NOMO-1 treated with dmso at 0.1 percent for 144 hours (cell line): Measurements from ENCODE around the gene HELZ.

Experiments
- DNase-seq: peaks from one replicate; lab custom pipeline; 2025; ENCODE audit not compliant: unreplicated experiment; lab: John Stamatoyannopoulos, UW

The HELZ gene

DNA sequence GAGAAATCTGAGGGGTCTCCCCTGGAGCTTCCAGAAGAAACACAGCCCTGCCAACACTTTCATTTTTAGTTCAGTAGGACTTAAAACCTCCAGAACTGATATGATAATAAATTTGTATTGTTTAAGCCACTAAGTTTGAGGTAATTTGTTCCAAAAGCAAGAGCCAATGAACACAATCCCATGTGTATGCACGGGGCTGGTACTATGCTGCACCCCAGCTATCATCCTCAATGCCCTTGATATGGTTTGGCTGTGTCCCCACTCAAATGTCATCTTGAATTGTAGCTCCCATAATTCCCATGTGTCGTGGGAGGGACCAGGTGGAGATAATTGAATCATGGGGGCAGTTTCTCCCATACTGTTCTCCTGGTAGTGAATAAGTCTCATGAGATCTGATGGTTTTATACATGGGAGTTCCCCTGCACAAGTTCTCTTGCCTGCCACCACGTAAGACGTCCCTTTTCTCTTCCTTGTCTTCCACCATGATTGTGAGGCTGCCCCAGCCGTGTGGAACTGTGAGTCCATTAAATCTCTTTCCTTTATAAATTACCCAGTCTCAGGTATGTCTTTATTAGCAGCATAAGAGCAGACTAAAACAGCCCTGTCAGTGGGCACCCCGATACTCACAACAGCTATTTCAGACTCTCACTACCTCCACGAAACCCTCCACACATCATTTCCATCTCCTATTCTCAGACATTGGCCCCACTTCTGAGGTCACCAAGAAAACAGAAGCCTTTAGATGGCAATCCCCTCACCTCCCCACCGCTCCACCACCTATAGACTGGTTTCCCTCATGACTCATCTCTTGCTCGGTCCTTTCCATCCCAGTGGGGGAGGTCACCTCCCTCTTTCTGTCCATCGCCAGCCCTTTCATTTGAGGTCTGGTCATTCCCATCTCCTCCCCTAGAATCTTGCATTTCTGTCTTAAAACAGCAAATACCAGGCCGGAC is 209.6 kb downstream of the HELZ start:
- DNase-seq: no peak

DNA sequence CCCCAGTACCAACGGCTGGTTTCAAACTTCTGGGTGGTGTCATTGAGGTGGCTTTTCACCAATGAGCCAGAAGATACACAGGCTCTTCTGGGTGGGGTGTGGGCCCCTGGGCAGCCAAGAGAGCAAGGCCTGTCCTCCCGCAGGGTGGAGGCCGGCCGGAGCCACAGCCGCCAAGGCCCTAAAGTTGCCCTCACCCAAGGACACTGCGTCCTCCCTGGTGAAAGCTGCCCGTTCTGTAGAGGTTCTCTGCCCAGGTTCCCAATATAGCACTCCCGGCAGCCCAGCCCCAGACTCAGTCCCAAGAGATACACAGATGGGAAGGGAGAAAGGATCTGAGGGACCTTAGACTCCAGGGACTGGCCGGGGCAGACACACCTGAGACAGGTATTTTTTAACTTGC is 211.4 kb downstream of the HELZ start:
- DNase-seq: no peak

GRCh38 chr17:67032985-67033384 is 212.0 kb downstream of the HELZ start:
- no peak for DNase-seq

GRCh38 chr17:67032382-67032781 is 212.6 kb downstream of the HELZ start:
- no peak for DNase-seq

DNA sequence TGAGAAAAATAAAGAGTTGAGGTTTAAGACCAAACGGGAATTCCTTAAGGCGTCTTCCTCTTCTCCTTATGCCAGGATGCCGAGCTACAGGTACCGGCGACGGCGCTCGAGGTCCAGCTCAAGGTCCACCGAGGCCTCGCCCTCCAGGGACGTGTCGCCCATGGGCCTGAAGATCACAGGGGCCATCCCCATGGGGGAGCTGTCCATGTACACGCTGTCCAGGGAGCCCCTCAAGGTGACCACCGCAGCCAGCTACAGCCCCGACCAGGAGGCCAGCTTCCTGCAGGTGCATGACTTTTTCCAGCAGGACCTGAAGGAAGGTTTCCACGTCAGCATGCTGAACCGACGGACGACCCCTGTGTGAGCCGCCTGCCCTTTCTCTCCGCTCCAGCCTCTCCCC is 214.4 kb downstream of the HELZ start:
- DNase-seq: no peak

- no peak for DNase-seq
Observed at GRCh38 chr17:67027031-67027628, 217.9 kb downstream of the HELZ start.

- no peak for DNase-seq
Observed at GRCh38 chr17:67026341-67026740, 218.7 kb downstream of the HELZ start.

- no peak for DNase-seq
Observed at GRCh38 chr17:67025216-67025792, 219.7 kb downstream of the HELZ start.

DNA sequence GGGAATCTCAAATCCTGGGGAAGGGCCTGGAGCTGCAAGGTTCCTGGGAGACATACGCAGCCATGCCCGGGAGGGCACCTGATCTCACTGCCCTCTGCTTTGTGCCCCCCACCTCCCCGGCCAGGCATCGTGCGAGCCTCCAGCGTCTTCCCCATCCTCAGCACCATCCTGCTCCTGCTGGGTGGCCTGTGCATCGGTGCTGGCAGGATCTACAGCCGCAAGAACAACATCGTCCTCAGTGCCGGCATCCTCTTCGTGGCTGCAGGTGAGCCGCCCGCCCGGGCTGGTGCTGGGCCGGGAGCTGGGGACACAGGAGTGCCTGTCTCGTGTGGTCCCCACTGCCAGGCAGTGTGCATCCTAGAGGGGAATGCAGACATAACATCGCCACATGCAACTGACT is 220.3 kb downstream of the HELZ start:
- no peak for DNase-seq

DNA sequence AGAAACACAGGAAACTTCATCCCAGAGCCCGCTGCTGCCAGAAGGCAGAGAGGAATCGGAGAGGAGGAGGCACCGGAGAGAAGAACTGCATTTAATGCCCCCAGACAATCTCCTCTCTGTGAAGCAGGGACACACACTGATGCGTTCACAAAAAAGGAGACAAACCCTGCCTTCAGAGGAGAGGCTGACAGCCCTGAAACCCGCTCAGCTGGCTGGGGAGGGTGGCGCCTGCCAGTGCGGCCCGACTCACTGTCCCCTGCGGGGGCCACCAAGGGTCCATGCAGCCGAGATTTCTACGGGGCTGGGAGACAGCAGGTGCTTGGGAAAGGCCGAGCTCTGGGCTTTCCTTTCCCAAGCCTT is 222.6 kb downstream of the HELZ start:
- no peak for DNase-seq

- DNase-seq: no peak
Observed at GRCh38 chr17:67021743-67022450, 223.1 kb downstream of the HELZ start.

DNA sequence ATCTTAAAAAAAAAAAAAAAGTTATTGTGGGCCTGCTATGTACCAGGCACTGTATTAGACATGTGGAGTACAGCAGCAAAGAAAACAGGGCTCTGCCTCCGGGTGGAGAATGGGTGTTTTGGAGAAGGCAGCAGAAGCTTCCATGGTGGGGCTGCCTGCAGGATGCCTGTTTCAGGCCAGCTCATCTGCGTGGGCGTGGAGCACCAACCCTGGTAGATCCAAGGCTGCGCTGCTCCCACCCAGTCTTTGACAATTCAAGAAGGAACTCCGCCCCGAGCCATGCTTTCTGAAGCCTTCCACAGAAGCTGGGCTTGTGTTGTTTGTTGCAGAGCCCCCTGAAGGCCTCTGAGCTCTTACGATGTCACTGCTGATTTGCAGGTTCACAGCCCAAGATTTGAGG is 223.8 kb downstream of the HELZ start:
- no peak for DNase-seq
